Smooth muscle cell of bladder (primary cell): ENCODE results near the gene SNCA. TPM values are rescaled to one million over a fixed set of nuclear protein-coding genes. Genes with fewer than 3 reads are reported as not detected.

Experiments used
- total RNA-seq: library from RNA; depleted of rRNA; stranded (reverse); fragments of >200 nt; gene quantifications from 2 replicates; pipeline ENCODE4 v1.2.3, GENCODE V29; 2014

The SNCA gene
- total RNA-seq: 43.2 and 142 TPM in 2 replicates

GRCh38 chr4:89836897-89837384 lies at the start of gene SNCA:
SNCA (minus strand) TSS chr4:89837161; CDS start chr4:89835667, 1,494 bp downstream.

Other genes with a start within 250 kb of the SNCA start
- gene MMRN1, start 57.7 kb upstream of the SNCA start, total RNA-seq: 0.14 and 0.28 TPM in 2 replicates